Common myeloid progenitor, CD34-positive (primary cell): ENCODE data around the gene IER2.

Source experiments
- CTCF ChIA-PET: fragments of 350-600 bp; sonication (Branson Sonifier 250); formaldehyde crosslinking; loops from one replicate; lab custom pipeline; 2021; ENCODE audit warnings: antibody characterized with exemption; lab: Charles Lee
- POLR2A ChIA-PET: fragments of 350-600 bp; sonication (Branson Sonifier 250); formaldehyde crosslinking; loops from one replicate; lab custom pipeline; 2021; ENCODE audit warnings: antibody characterized with exemption; lab: Charles Lee
- DNase-seq, 3 donors: peaks; one replicate each; pipeline versions ENCODE4 v3.0.0 to v3.0.0-alpha.2; 2013
- H3K27ac ChIP-seq, 2 experiments: 1 replicate in 1 of 2; 2 replicates in 1 of 2; pipeline ENCODE4 v1.7.0; 2013; ENCODE audit warnings: inconsistent platforms in 2 of 2, low read length in 2 of 2, mild to moderate bottlenecking in 2 of 2, low read depth in 1 of 2, moderate library complexity in 1 of 2; ENCODE audit not compliant: severe bottlenecking in 2 of 2, insufficient read depth in 1 of 2, poor library complexity in 1 of 2
- H3K27me3 ChIP-seq, 5 experiments: replicated peaks in 2 of 5; 1 replicate in 3 of 5; 2 replicates in 2 of 5; pipeline versions ENCODE4 v1.6.1 to v1.7.0; 2013; ENCODE audit warnings: low read length in 4 of 5, mild to moderate bottlenecking in 2 of 5, moderate library complexity in 2 of 5, inconsistent platforms in 1 of 5; ENCODE audit not compliant: insufficient read depth in 5 of 5, control insufficient read depth in 4 of 5
- H3K36me3 ChIP-seq, 4 experiments: 1 replicate in 2 of 4; 2 replicates in 2 of 4; pipeline versions ENCODE4 v1.6.1 to v1.7.0; 2013; ENCODE audit warnings: low read length in 3 of 4, control low read depth in 1 of 4, mild to moderate bottlenecking in 1 of 4; ENCODE audit not compliant: control insufficient read depth in 4 of 4, insufficient read depth in 4 of 4
- H3K4me1 ChIP-seq, 4 experiments: 1 replicate in 3 of 4; 2 replicates in 1 of 4; pipeline versions ENCODE4 v1.6.1 to v1.7.1; 2013; ENCODE audit warnings: low read length in 3 of 4, mild to moderate bottlenecking in 3 of 4, control low read depth in 1 of 4, inconsistent platforms in 1 of 4, moderate library complexity in 1 of 4; ENCODE audit not compliant: control insufficient read depth in 4 of 4, insufficient read depth in 4 of 4; ENCODE audit errors: control extremely low read depth in 1 of 4
- H3K4me3 ChIP-seq, 7 experiments: 1 replicate in 4 of 7; 2 replicates in 3 of 7; pipeline versions ENCODE4 v1.5.1 to v1.7.0; 2013; ENCODE audit warnings: mild to moderate bottlenecking in 7 of 7, low read length in 6 of 7, moderate library complexity in 6 of 7, inconsistent platforms in 2 of 7, low read depth in 2 of 7, control low read depth in 1 of 7; ENCODE audit not compliant: insufficient read depth in 4 of 7, control insufficient read depth in 1 of 7; ENCODE audit errors: extremely low read depth in 1 of 7
- H3K9me3 ChIP-seq, 5 experiments: 1 replicate in 4 of 5; 2 replicates in 1 of 5; pipeline versions ENCODE4 v1.6.1 to v1.7.1; 2013; ENCODE audit warnings: low read length in 4 of 5, mild to moderate bottlenecking in 2 of 5, inconsistent platforms in 1 of 5, low read depth in 1 of 5, moderate library complexity in 1 of 5; ENCODE audit not compliant: control insufficient read depth in 4 of 5, insufficient read depth in 2 of 5; ENCODE audit errors: control extremely low read depth in 1 of 5
- WGBS: methylation state at CpG from one replicate; pipeline ENCODE4 v1.1.5; 2013; ENCODE audit not compliant: insufficient coverage; 5-methylcytosine and 5-hydroxymethylcytosine counted together

Gene IER2

DNA sequence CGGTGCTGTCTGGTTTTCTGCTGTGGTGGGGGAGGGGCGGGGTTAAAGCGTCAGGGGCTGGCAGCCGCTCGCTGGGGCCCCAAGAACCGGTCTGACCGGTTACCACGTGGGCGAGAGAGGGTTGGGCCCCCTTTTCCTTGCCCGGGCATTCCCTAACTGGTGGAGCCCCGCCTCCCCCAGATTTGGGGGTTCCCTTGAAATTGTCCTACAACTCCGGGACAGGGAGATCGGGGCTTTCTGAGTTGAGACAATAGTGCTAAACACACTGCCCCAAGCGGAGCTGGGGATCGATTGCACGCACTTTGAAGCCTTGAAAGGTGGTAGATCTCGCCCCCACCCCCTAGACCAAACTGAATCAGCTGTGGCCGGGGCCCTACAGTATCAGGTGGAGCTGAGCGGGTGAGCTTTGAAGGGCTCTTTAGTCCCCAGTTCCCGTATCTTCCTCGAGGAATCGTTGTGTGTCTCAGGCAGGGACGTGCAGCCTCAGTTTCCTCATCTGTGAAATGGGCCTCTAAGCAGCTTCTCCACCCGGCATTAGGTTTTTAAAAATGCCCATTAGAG, 4.8 kb downstream of the IER2 start:
- Histone ChIP-seq H3K36me3 (peaks cover 0 to 10% (median 3%) of the 10 kb centered on the region in 4 experiments), H3K27me3 (no peaks in the 10 kb centered on the region), H3K9me3 (no peaks in the 10 kb centered on the region), H3K27ac (peak overlapping the region; percentile 54 to 96), H3K4me1 (peaks cover 3 to 58% (median 35%) of the 10 kb centered on the region in 4 experiments), H3K4me3 (peak overlapping the region; percentile 81 to 99 (median 98))
- ChIA-PET POLR2A (interaction anchor here (0.6 to 9.1 kb wide), 12 partner anchors 10 to 1388 kb away, joined by 3 to 156 read pairs (median 4); partner anchors contain the start of genes LYL1 and NACC1), CTCF (interaction anchor here (0.8 to 3.8 kb wide), 14 partner anchors 11 to 108 kb away, joined by 3 to 32 read pairs (median 4); partner anchors contain the start of gene NACC1)
- 2% methylated on average over 23 of the region's 24 CpGs for WGBS
- DNase-seq, result peak; percentile 78 to 94 (median 90)

DNA sequence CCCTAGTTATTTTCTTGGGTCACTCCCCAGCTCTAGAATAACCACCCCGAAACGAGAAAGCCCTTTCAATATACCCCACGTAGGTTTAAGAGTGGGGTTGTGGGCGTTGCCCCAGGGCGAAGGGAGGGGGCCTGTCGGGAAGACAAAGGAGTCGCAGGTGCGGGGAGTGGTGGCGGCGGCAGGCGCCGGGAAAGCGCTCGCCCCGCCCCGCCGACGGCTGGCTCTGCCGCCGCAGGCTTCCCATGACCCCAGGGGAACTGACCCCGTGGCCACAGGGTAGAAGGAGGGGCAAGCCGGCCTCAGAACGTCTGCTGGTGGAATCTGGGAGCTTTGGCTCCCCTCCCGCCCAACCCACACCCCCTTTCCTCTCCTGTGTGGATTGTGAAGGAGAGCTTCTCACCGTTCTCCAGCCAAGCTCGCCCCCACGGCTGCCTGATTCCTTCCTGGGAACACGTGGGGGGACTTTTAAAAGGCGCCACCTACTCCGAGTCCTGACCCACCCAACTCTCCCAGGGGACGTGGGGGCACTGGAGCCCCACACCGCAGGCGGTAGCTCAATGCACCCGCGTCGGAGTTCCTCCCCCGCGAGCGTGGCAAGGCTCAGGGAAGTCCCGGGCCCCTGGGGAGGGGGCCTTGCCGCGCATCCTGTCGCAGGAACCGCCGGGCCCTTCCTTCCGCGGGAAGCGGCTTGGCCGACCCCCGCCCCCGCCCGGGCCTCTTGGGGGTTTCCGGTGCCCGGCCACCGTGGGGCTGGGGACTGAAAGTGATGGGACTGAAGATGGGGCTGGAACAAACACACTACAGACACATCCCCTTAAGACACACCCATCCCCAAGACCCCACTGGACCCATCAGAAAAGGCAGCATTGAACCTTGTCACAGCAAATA, 5.5 kb downstream of the IER2 start:
- 0% methylated on average over 35 of the region's 55 CpGs for WGBS
- DNase-seq, result peak; percentile 70 to 92 (median 89)
- peaks cover 0 to 10% (median 3%) of the 10 kb centered on the region in 4 experiments for H3K36me3 ChIP-seq
- ChIA-PET CTCF (interaction anchor here (0.8 to 3.8 kb wide), 16 partner anchors 10 to 107 kb away, joined by 3 to 32 read pairs (median 4); partner anchors contain the start of gene NACC1), POLR2A (interaction anchor here (0.6 to 9.1 kb wide), 13 partner anchors 10 to 1387 kb away, joined by 3 to 156 read pairs (median 4); partner anchors contain the start of genes LYL1 and NACC1)
- H3K4me3 ChIP-seq, result peak overlapping the region; percentile 81 to 99 (median 98)
- peaks cover 3 to 57% (median 36%) of the 10 kb centered on the region in 4 experiments for H3K4me1 ChIP-seq
- H3K27ac ChIP-seq, result peak overlapping the region; percentile 54 to 96
- H3K27me3 ChIP-seq, result no peaks in the 10 kb centered on the region
- H3K9me3 ChIP-seq, result no peaks in the 10 kb centered on the region

DNA sequence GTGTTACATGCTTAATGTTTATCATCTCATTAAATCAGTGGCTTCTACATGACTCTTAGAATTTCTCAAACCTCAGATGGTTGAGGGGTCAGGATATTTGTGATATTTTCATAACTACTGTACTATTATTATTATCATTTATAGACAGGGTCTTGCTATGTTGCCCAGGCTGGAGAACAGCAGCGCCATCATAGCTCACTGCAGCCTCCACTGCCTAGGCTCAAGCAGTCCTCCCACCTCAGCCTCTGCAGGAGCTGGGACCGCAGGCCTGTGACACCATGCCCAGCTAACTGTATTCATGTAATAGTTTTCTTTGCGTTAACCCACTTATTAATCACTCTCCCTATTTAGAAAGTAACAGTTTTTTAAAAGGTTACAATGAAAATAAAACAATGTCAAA, 9.5 kb downstream of the IER2 start:
- 86% methylated on average over 1 of the region's 3 CpGs for WGBS
- Histone ChIP-seq H3K4me3 (no peak overlapping the region), H3K27ac (no peak overlapping the region), H3K9me3 (no peaks in the 10 kb centered on the region), H3K36me3 (no peaks in the 10 kb centered on the region), H3K4me1 (peaks cover 6 to 70% (median 54%) of the 10 kb centered on the region in 4 experiments), H3K27me3 (no peaks in the 10 kb centered on the region)
- DNase-seq, result no peak
- ChIA-PET POLR2A (no interaction called here), CTCF (no interaction called here)

DNA sequence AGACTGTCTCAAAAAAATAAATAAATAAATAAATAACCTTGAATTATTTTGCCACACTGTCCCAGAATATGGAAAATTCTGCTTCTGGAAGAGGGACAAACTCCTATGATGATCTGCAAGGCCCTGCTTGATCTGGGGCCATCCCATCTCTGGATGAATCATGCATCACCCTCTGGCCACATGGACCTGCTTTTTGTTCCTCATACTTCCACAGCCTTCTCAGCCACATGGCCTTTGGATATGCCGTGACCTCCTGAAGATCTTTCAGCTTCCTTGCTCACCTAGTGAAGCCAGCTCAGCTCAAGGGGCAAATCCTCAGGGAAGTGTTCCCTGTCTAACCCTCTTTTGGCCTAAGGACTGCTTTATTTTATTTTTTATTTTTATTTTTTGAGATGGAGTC, 10.3 kb downstream of the IER2 start:
- Histone ChIP-seq H3K27ac (no peak overlapping the region), H3K36me3 (no peaks in the 10 kb centered on the region), H3K4me3 (no peak overlapping the region), H3K4me1 (peaks cover 11 to 72% (median 56%) of the 10 kb centered on the region in 4 experiments), H3K9me3 (no peaks in the 10 kb centered on the region), H3K27me3 (no peaks in the 10 kb centered on the region)
- no peak for DNase-seq
- POLR2A ChIA-PET, result no interaction called here
- CTCF ChIA-PET, result interaction anchor here (1.1 kb wide), 1 partner anchor 37 kb away, joined by 3 read pairs; no protein-coding TSS in a partner anchor
- 89% methylated on average over 1 of the region's 1 CpG for WGBS

DNA sequence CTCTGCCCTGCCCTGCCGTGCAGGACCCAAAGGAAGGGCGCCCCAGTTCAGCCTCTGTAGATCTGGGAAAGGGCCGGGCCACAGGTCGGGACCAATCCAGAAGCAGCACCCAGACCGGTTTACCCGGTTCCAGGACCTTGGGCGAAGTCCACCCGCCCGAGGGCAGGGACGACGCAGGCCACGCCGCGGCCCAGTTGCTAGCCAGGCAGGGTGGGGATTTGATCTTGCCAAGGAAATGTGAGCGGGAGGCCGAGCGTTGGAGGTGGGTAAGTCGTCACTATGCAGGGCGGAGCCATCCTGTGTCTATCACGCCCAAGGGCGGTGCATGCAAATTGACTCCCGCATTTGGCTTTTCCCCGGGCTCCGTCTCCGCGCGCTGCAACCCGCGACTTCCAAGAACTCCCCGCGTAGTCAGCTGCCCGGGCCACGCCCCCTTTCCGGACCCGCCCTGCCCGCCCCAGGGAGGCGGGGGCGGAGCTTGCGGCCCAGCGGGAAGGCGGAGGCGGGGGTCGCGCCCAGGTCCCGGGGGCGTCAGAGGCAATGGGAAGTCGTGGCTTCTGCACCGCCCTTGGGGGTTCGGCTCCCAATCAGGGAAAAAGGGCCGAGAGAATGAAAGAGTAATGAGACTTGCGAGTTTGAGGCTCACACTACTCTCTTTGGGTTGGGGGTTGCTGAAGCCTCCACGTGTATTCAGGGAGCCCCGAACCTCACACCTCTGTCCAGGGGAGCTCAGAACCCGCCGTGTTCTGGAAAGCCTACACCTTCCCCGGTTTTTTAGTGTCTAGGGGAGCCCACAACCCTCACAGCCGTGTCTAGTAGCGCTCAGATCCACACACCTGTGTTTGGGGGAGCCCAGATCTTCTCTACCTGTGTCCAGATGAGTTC, 12.8 kb downstream of the IER2 start:
- peak; percentile 88 to 90 (median 90) for DNase-seq
- ChIA-PET CTCF (interaction anchor here (1.0 to 6.1 kb wide), 8 partner anchors 7 to 100 kb away, joined by 3 to 32 read pairs (median 6); partner anchors contain the start of genes IER2 and STX10), POLR2A (interaction anchor here (1.3 to 6.5 kb wide), 5 partner anchors 8 to 59 kb away, joined by 5 to 95 read pairs (median 9); partner anchors contain the start of genes IER2, NACC1 and STX10)
- Histone ChIP-seq H3K4me1 (peaks cover 14 to 76% (median 62%) of the 10 kb centered on the region in 4 experiments), H3K36me3 (no peaks in the 10 kb centered on the region), H3K4me3 (peak overlapping the region; percentile 30 to 78 (median 59)), H3K9me3 (no peaks in the 10 kb centered on the region), H3K27ac (peak overlapping the region; percentile 58 to 83), H3K27me3 (no peaks in the 10 kb centered on the region)
- WGBS, result 1% methylated on average over 53 of the region's 58 CpGs
